ENCODE data around the gene SPTSSB. TPM values are rescaled to one million over a fixed set of nuclear protein-coding genes. Genes with fewer than 3 reads are reported as not detected.

Gene SPTSSB
- total RNA-seq, 6 experiments from 2014 or later, result 0.07 to 1.4 TPM; not detected in 4

DNA sequence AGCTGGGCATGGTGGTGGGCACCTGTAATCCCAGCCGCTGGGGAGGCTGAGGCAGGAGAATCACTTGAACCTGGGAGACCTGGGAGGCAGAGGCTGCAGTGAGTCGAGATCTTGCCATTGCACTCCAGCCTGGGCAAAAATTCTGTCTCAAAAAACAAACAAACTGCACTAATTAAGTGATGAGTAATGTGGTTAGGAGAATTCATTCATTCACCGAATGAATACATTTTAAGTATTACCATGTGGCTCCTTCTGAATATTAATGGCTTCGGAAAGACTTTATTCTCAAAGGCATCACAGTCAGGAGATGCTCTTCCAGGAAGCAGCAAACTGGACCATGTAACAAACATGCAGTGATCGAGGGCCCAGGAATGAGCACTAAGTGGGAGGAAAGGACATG lies 23.6 kb downstream of the SPTSSB start:
- DNase-seq (no peak), ATAC-seq (no peak)
- no peaks in the 10 kb centered on the region for H3K36me3 ChIP-seq
- no peaks in the 10 kb centered on the region for H3K4me1 ChIP-seq
- H3K9me3 ChIP-seq, result no peaks in the 10 kb centered on the region
- TF ChIP-seq, protein P1, sequence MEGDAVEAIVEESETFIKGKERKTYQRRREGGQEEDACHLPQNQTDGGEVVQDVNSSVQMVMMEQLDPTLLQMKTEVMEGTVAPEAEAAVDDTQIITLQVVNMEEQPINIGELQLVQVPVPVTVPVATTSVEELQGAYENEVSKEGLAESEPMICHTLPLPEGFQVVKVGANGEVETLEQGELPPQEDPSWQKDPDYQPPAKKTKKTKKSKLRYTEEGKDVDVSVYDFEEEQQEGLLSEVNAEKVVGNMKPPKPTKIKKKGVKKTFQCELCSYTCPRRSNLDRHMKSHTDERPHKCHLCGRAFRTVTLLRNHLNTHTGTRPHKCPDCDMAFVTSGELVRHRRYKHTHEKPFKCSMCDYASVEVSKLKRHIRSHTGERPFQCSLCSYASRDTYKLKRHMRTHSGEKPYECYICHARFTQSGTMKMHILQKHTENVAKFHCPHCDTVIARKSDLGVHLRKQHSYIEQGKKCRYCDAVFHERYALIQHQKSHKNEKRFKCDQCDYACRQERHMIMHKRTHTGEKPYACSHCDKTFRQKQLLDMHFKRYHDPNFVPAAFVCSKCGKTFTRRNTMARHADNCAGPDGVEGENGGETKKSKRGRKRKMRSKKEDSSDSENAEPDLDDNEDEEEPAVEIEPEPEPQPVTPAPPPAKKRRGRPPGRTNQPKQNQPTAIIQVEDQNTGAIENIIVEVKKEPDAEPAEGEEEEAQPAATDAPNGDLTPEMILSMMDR (IDR thresholded peaks at IDR 0.05), result no peak
- no peak for TF ChIP-seq POLR2A (IDR thresholded peaks at IDR 0.05)
- no peak overlapping the region for H3K27ac ChIP-seq
- no peaks in the 10 kb centered on the region for H3K27me3 ChIP-seq
- intact Hi-C loops (cut with DNase I), result no loop called here
- H3K4me3 ChIP-seq, result no peak overlapping the region
- 86% methylated on average over 4 of the region's 5 CpGs for WGBS (ENCODE audit: insufficient coverage, low coverage, low lambda C conversion rate, missing lambda C conversion rate)

DNA sequence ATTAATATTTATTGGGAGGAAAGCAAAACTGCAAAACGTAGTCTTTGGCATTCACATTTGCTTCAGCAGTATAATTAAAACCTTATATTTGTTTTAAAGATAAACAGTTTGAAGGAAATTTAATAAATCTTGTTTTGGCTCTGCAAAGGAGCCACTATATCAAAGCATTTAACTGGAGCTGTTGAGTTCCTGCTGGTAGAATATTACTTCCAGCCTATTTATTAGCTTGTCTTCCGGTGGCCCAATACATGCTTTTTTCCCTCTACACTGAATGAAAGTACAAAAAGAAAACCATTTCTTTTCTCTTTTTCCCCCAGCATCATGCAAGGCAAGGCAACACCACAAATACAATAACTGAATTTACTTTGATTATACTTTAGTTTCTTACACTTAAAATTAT lies 26.3 kb downstream of the SPTSSB start:
- Histone ChIP-seq H3K27me3 (no peaks in the 10 kb centered on the region), H3K4me3 (no peak overlapping the region), H3K36me3 (no peaks in the 10 kb centered on the region), H3K9me3 (no peaks in the 10 kb centered on the region), H3K4me1 (no peaks in the 10 kb centered on the region), H3K27ac (no peak overlapping the region)
- no peak for DNase-seq
- TF ChIP-seq, protein P1 (IDR thresholded peaks at IDR 0.05), result no peak
- no peak for TF ChIP-seq POLR2A (IDR thresholded peaks at IDR 0.05)
- intact Hi-C loops (cut with DNase I), result no loop called here
- no peak for ATAC-seq
- 61% methylated on average over 2 of the region's 2 CpGs for WGBS (ENCODE audit: insufficient coverage, low coverage, low lambda C conversion rate, missing lambda C conversion rate)

DNA sequence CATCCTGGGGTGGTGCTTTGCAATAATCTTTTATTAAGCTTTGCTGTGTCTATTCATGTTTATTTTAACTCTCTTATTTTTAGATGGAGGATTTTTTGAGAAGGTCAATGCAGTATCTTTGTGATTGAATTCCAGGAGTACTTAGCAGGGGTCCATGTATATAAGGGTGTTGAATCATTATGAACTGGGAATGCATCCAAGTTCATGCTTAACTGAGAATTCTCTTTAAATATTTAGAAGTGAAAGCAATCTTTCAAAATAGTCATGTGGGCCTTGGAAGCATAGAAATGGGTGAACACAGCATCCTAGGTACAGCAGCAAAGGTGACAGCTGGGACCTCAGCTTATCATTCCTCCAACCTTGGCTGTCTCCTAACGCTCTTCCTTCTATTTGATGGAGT lies 27.3 kb downstream of the SPTSSB start:
- Histone ChIP-seq H3K9me3 (no peaks in the 10 kb centered on the region), H3K4me1 (no peaks in the 10 kb centered on the region), H3K36me3 (no peaks in the 10 kb centered on the region), H3K4me3 (no peak overlapping the region), H3K27me3 (no peaks in the 10 kb centered on the region), H3K27ac (no peak overlapping the region)
- ATAC-seq (no peak), DNase-seq (no peak)
- intact Hi-C loops (cut with DNase I), result no loop called here
- TF ChIP-seq, protein P1 (IDR thresholded peaks at IDR 0.05), result no peak
- TF ChIP-seq POLR2A (IDR thresholded peaks at IDR 0.05), result no peak
- no CpG with 5 or more reads among the region's 1 CpG for WGBS (ENCODE audit: insufficient coverage, low coverage, low lambda C conversion rate, missing lambda C conversion rate)

DNA sequence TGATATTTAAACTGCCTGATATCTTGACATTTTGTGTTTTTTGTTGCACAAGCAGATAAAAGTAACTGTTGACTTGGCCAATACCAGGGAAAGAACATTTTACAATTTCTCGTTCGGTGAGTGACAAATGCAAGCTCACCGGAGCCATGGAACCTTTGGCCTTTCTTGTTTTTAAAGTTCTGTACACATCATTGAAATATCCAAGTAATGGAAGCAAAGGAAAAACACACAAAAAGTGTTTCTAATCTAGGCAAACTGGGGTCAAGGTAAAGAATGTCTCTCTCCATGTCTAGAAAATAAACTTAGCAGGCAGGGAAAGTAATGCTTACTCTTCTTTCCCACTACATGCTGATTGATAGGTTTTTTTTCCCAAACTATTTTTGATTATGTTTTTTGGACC lies 27.8 kb downstream of the SPTSSB start:
- no peaks in the 10 kb centered on the region for H3K4me1 ChIP-seq
- ATAC-seq, result no peak
- WGBS (ENCODE audit: insufficient coverage, low coverage, low lambda C conversion rate, missing lambda C conversion rate), result 39% methylated on average over 3 of the region's 3 CpGs
- H3K9me3 ChIP-seq, result no peaks in the 10 kb centered on the region
- TF ChIP-seq, protein P1 (IDR thresholded peaks at IDR 0.05), result no peak
- no peak for TF ChIP-seq POLR2A (IDR thresholded peaks at IDR 0.05)
- intact Hi-C loops (cut with DNase I), result no loop called here
- no peak overlapping the region for H3K27ac ChIP-seq
- no peak for DNase-seq
- H3K4me3 ChIP-seq, result no peak overlapping the region
- no peaks in the 10 kb centered on the region for H3K36me3 ChIP-seq
- no peaks in the 10 kb centered on the region for H3K27me3 ChIP-seq

DNA sequence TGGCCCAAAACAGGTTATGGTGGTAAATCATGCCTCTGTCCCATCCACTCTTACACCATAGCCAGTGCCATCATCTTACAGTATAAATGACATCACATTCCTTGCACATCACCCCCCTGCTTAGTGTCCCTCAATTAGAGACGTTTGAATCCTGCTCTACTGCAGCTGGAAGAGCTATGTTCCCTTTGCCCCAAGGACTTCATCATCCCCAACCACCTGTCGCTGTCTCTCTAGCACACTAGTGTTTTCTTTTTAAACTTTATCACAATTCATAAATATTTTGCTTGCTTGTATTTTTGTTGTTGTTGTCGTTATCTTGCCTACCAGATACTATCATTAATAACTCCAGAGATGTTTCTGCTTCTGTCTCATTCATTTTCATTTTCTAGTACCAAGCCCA lies 28.7 kb downstream of the SPTSSB start:
- WGBS (ENCODE audit: insufficient coverage, low coverage, low lambda C conversion rate, missing lambda C conversion rate), result 74% methylated on average over 3 of the region's 3 CpGs
- H3K27me3 ChIP-seq, result no peaks in the 10 kb centered on the region
- intact Hi-C loops (cut with DNase I), result no loop called here
- no peak overlapping the region for H3K27ac ChIP-seq
- no peak for DNase-seq
- no peaks in the 10 kb centered on the region for H3K36me3 ChIP-seq
- no peak for ATAC-seq
- no peak overlapping the region for H3K4me3 ChIP-seq
- no peaks in the 10 kb centered on the region for H3K9me3 ChIP-seq
- TF ChIP-seq, protein P1 (IDR thresholded peaks at IDR 0.05), result no peak
- no peak for TF ChIP-seq POLR2A (IDR thresholded peaks at IDR 0.05)
- H3K4me1 ChIP-seq, result no peaks in the 10 kb centered on the region

Measured in right lobe of liver (tissue), 6 donors.